D721Med (cell line): ENCODE data around the gene MAST4.

Experiments used
- DNase-seq: peaks from one replicate; pipeline ENCODE4 v3.0.0; 2011; ENCODE audit warnings: low spot score; ENCODE audit not compliant: insufficient read length
- FAIRE-seq: peaks from 2 replicates; lab custom pipeline; 2011; peaks lifted over from hg19 to GRCh38; lab: Jason Lieb, UNC
- TF ChIP-seq, protein P1 (sequence below): IDR thresholded peaks from 2 replicates; pipeline ENCODE4 v1.5.1; 2012; ENCODE audit warnings: mild to moderate bottlenecking, control low read depth; ENCODE audit not compliant: insufficient read depth; ENCODE audit errors: missing control alignments

MAST4 gene

GRCh38 chr5:67200809-67201562 lies 604.8 kb downstream of the MAST4 start:
- FAIRE-seq (no peak), DNase-seq (no peak)
- TF ChIP-seq, protein P1, sequence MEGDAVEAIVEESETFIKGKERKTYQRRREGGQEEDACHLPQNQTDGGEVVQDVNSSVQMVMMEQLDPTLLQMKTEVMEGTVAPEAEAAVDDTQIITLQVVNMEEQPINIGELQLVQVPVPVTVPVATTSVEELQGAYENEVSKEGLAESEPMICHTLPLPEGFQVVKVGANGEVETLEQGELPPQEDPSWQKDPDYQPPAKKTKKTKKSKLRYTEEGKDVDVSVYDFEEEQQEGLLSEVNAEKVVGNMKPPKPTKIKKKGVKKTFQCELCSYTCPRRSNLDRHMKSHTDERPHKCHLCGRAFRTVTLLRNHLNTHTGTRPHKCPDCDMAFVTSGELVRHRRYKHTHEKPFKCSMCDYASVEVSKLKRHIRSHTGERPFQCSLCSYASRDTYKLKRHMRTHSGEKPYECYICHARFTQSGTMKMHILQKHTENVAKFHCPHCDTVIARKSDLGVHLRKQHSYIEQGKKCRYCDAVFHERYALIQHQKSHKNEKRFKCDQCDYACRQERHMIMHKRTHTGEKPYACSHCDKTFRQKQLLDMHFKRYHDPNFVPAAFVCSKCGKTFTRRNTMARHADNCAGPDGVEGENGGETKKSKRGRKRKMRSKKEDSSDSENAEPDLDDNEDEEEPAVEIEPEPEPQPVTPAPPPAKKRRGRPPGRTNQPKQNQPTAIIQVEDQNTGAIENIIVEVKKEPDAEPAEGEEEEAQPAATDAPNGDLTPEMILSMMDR: no peak

GRCh38 chr5:67201897-67202549 lies 605.8 kb downstream of the MAST4 start:
- no peak for FAIRE-seq
- no peak for DNase-seq

DNA sequence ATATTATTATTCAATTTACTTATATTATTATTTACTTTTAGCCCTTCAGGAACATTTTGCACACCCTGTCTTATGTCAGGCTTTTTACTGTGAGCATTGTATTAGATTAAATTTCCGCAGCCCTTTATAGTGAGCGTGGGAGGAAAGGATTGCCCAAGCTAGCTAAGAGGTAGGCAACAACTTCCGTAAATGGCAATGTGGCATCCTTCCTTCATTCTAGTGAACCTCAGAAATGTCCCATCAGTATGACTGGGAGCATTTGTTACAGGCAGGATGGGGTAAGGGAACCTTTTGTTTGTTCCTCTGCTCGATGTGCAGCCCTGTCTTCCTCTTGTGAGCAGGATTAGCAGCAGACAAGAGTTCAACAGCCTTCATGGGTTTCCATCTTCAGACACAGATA lies 606.6 kb downstream of the MAST4 start:
- DNase-seq (no peak), FAIRE-seq (no peak)
- TF ChIP-seq, protein P1: no peak

More at GRCh38 chr5:67201897-67202549, 605.8 kb downstream of the MAST4 start:
- TF ChIP-seq, protein P1: no peak

DNA sequence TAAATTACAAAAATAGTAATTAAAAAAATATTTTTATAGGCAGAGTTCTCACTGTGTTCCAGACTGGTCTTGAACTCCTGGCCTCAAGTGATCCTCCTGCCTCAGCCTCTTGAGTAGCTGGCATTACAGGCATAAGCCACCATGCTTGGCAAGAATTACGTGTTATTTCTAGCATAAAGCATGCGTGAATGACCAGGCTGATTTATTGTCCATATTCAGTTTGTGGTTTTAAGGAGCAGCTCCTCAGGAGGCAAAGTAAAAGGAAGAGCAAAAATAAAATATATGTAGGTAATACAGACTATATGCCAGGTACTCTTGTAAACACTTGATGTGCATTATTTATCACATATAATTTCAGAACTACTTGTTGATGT lies 607.5 kb downstream of the MAST4 start:
- DNase-seq (no peak), FAIRE-seq (no peak)
- TF ChIP-seq, protein P1: no peak

- no peak for FAIRE-seq
- DNase-seq: no peak
Measured at GRCh38 chr5:67204821-67205220, 608.6 kb downstream of the MAST4 start.

GRCh38 chr5:67205981-67206380 lies 609.8 kb downstream of the MAST4 start:
- TF ChIP-seq, protein P1: no peak
- no peak for DNase-seq
- no peak for FAIRE-seq

More at GRCh38 chr5:67204821-67205220, 608.6 kb downstream of the MAST4 start:
- TF ChIP-seq, protein P1: no peak

DNA sequence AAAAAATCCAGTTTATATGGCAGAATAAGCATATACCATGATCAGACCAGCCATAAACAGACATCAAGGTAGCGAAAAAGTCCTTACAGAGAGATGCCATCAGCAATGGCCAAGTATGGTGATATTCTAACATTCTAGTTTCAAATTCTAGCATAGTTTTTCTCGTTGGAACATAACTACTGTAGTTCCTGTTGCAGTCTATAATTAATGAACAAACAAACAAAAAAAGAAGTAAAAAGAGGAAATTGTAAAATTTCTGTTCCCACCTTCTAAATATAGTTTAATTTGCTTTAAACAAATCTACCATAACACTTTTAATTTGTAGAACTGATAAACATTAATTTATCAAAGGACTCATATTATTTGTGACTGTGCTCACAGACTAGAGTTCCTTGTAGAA lies 610.3 kb downstream of the MAST4 start:
- FAIRE-seq (no peak), DNase-seq (no peak)
- TF ChIP-seq, protein P1: no peak
